Natural killer cell (primary cell): ENCODE data around the gene RAB27A. TPM values are rescaled to one million over a fixed set of nuclear protein-coding genes. Genes with fewer than 3 reads are reported as not detected.

Experiments used
- ATAC-seq, 3 donors: fragments of 150-1000 bp in 2 of 3; fragments of 200-7000 bp in 1 of 3; cut with Tn5 transposase; 1 replicate in 1 of 3; 2 replicates in 2 of 3; pipeline ENCODE4 v1.10.0; 2021; ENCODE audit warnings: mild to moderate bottlenecking in 2 of 3, moderate library complexity in 2 of 3
- DNase-seq, 2 donors: peaks; one replicate each; pipeline versions ENCODE4 v3.0.0 to v3.0.0-alpha.2; 2013 to 2021; ENCODE audit warnings: mixed read lengths in 1 of 2
- H3K27ac ChIP-seq: one replicate; pipeline ENCODE4 v1.5.1; 2013; ENCODE audit warnings: mild to moderate bottlenecking, low read length
- H3K27me3 ChIP-seq: one replicate; pipeline ENCODE4 v1.6.1; 2013; ENCODE audit warnings: low read length; ENCODE audit not compliant: control insufficient read depth, insufficient read depth
- H3K36me3 ChIP-seq: one replicate; pipeline ENCODE4 v1.6.1; 2013; ENCODE audit warnings: low read length; ENCODE audit not compliant: control insufficient read depth, insufficient read depth
- H3K4me1 ChIP-seq: one replicate; pipeline ENCODE4 v1.6.1; 2013; ENCODE audit warnings: low read length; ENCODE audit not compliant: control insufficient read depth, insufficient read depth
- H3K4me3 ChIP-seq: one replicate; pipeline ENCODE4 v1.5.1; 2013; ENCODE audit warnings: low read length
- H3K9me3 ChIP-seq: one replicate; pipeline ENCODE4 v1.6.1; 2013; ENCODE audit warnings: low read length; ENCODE audit not compliant: control insufficient read depth, insufficient read depth
- H3K27ac Mint-ChIP-seq, 2 donors: one replicate each; pipeline ENCODE4 v1.8.0; 2022; ENCODE audit warnings: mild to moderate bottlenecking in 2 of 2, mixed read lengths in 2 of 2, moderate library complexity in 1 of 2
- H3K27me3 Mint-ChIP-seq, 2 donors: one replicate each; pipeline ENCODE4 v1.8.0; 2022; ENCODE audit warnings: low read depth in 2 of 2, mixed read lengths in 2 of 2
- H3K36me3 Mint-ChIP-seq: one replicate; pipeline ENCODE4 v1.8.0; 2022; ENCODE audit warnings: mixed read lengths
- H3K4me1 Mint-ChIP-seq, 2 donors: one replicate each; pipeline ENCODE4 v1.8.0; 2022; ENCODE audit warnings: mixed read lengths in 2 of 2
- H3K4me3 Mint-ChIP-seq: one replicate; pipeline ENCODE4 v1.8.0; 2022; ENCODE audit warnings: mild to moderate bottlenecking, moderate library complexity, mixed read lengths
- H3K9me3 Mint-ChIP-seq, 2 donors: one replicate each; pipeline ENCODE4 v1.8.0; 2022; ENCODE audit warnings: mixed read lengths in 2 of 2
- WGBS: methylation state at CpG from one replicate; pipeline ENCODE4 v1.1.7; 2013; ENCODE audit warnings: missing lambda C conversion rate; ENCODE audit not compliant: insufficient coverage; 5-methylcytosine and 5-hydroxymethylcytosine counted together
- intact Hi-C: fragments of 100-400 bp; cut with micrococcal nuclease; formaldehyde crosslinking; loops from one replicate; pipeline ENCODE4 v1.14.2; 2022
- total RNA-seq, 4 donors: library from RNA; stranded (reverse); fragments of 120-200 nt in 1 of 4; gene quantifications; one replicate each; pipeline versions ENCODE4 v1.2.3 to v1.2.4, GENCODE V29; 2013 to 2022
- TF ChIP-seq, protein P1 (sequence below): fragments of 200-600 bp; IDR thresholded peaks from one replicate; pipeline ENCODE4 v1.8.0; 2022; ENCODE audit warnings: antibody characterized with exemption

Gene RAB27A
- total RNA-seq, 3 donors from 2014 or later (not counting 1 experiment from before 2014, with no cell fraction given), result 90.0 to 111 (median 98.1) TPM

DNA sequence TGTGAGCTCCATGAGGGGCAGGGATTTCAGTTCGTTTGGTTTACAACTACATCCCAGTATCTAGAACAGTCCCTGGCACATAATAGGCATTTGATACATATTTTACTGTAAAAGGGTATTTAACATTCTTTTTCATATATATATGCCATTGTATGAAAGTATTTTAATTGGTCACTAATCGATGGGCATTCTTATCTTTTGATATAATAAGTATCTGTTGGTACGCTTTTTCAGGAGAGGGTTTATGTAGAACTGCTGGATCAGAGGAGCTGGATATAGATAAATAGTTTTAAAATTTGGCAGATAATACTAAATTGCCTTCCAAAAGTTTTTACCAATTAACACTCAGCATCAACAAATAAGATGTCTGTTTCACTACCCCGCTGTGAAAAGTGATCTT lies 91.9 kb downstream of the RAB27A start:
- peaks cover 0 to under 1% of the 10 kb centered on the region in 2 donors for H3K4me1 Mint-ChIP-seq
- H3K27me3 Mint-ChIP-seq, result no peaks in the 10 kb centered on the region
- no peaks in the 10 kb centered on the region for H3K36me3 Mint-ChIP-seq
- Histone ChIP-seq H3K36me3 (no peaks in the 10 kb centered on the region), H3K4me3 (peak overlapping the region; percentile 82), H3K27me3 (no peaks in the 10 kb centered on the region), H3K4me1 (peaks cover 3% of the 10 kb centered on the region), H3K27ac (peak overlapping the region; percentile 90), H3K9me3 (no peaks in the 10 kb centered on the region)
- intact Hi-C loops, result loop anchor here (1.0 to 2.0 kb wide), 4 partner anchors 20 to 211 kb away; partner anchors contain the start of genes CCPG1 and PIERCE2
- H3K4me3 Mint-ChIP-seq, result no peak overlapping the region
- TF ChIP-seq, protein P1, sequence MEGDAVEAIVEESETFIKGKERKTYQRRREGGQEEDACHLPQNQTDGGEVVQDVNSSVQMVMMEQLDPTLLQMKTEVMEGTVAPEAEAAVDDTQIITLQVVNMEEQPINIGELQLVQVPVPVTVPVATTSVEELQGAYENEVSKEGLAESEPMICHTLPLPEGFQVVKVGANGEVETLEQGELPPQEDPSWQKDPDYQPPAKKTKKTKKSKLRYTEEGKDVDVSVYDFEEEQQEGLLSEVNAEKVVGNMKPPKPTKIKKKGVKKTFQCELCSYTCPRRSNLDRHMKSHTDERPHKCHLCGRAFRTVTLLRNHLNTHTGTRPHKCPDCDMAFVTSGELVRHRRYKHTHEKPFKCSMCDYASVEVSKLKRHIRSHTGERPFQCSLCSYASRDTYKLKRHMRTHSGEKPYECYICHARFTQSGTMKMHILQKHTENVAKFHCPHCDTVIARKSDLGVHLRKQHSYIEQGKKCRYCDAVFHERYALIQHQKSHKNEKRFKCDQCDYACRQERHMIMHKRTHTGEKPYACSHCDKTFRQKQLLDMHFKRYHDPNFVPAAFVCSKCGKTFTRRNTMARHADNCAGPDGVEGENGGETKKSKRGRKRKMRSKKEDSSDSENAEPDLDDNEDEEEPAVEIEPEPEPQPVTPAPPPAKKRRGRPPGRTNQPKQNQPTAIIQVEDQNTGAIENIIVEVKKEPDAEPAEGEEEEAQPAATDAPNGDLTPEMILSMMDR, result no peak
- ATAC-seq (no peak), DNase-seq (no peak)
- H3K27ac Mint-ChIP-seq, result no peak overlapping the region
- WGBS, result no CpG with 5 or more reads among the region's 4 CpGs
- no peaks in the 10 kb centered on the region for H3K9me3 Mint-ChIP-seq

- Histone ChIP-seq H3K27me3 (no peaks in the 10 kb centered on the region), H3K4me3 (peak overlapping the region; percentile 82), H3K9me3 (no peaks in the 10 kb centered on the region), H3K27ac (peak overlapping the region; percentile 90), H3K36me3 (peaks cover 1% of the 10 kb centered on the region), H3K4me1 (peaks cover 3% of the 10 kb centered on the region)
- no peak overlapping the region for H3K27ac Mint-ChIP-seq
- no peak overlapping the region for H3K4me3 Mint-ChIP-seq
- no peak for DNase-seq
- WGBS, result 0% methylated on average over 7 of the region's 10 CpGs
- H3K27me3 Mint-ChIP-seq, result no peaks in the 10 kb centered on the region
- intact Hi-C loops, result loop anchor here (1.0 to 2.0 kb wide), 4 partner anchors 20 to 211 kb away; partner anchors contain the start of genes CCPG1 and PIERCE2
- H3K9me3 Mint-ChIP-seq, result no peaks in the 10 kb centered on the region
- H3K36me3 Mint-ChIP-seq, result no peaks in the 10 kb centered on the region
- no peak for ATAC-seq
- H3K4me1 Mint-ChIP-seq, result peaks cover 0 to 4% of the 10 kb centered on the region in 2 donors
- TF ChIP-seq, protein P1, result no peak
These were observed 92.3 kb downstream of the RAB27A start for GRCh38 chr15:55197362-55197705.

DNA sequence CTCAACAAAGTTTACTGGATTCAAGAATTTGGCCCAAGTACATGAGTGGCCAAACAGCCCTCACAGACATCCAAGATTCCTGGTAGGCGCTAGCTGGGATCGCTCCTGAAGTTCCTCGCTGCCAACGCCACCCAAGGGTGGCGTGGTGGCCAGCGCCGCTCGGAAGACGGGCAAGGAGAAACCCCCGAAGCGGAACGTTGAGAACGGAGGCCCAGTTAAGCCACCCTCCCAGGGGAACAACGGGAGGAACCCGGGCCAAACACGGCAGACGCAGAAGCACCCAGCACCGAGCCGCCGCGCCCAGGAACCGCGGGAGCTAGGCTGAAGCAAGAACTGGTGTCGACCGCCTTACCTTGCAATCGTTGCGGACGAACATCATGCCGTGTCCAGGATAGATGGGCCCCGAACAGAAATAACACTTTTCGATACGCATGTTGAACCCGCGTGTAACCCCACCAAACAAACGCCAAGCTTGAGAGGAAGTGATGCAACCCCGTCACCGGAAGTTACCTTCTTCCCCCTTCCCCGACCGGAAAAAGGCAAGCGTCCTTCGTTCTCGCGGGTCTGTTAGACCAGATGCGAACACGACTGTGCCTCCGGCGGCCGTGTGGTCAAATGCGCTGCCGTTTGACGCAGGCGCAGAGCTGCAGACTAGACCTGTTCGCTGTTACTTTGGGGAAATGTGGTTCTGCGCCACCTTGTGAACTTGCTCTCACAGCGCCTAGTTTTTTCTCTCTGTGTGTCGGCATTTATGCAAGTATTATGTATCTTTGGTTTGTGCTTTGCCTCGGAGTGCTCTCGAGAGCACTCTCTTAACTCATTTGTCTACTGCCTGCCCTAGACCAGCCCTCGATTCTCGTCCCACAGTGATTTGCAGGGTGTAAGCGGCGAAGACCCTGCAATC lies 92.9 kb downstream of the RAB27A start, which contains the start of gene RSL24D1:
Gene RSL24D1 (minus strand): TSS at position 484 of the 904 bp plus-strand sequence. CDS start 51 bp downstream, at position 433.
- H3K36me3 ChIP-seq, result peaks cover 7% of the 10 kb centered on the region
- DNase-seq (peak; percentile 89 to 99), ATAC-seq (peak; percentile 94 to 99 (median 97))
- H3K9me3 ChIP-seq, result no peaks in the 10 kb centered on the region
- Mint-ChIP-seq H3K36me3 (no peaks in the 10 kb centered on the region), H3K4me3 (no peak within 1 kb of the TSS), H3K4me1 (peaks cover 0 to 9% of the 10 kb centered on the region in 2 donors), H3K9me3 (no peaks in the 10 kb centered on the region), H3K27ac (no peak within 1 kb of the TSS), H3K27me3 (no peaks in the 10 kb centered on the region)
- H3K27me3 ChIP-seq, result no peaks in the 10 kb centered on the region
- H3K27ac ChIP-seq, result peak within 1 kb of the TSS; percentile 90
- under 1% methylated on average over 62 of the region's 62 CpGs for WGBS
- H3K4me1 ChIP-seq, result peaks cover 3% of the 10 kb centered on the region
- H3K4me3 ChIP-seq, result peak within 1 kb of the TSS; percentile 82
- intact Hi-C loops, result loop anchor here (1.0 to 2.0 kb wide), 4 partner anchors 21 to 212 kb away; partner anchors contain the start of genes CCPG1 and PIERCE2
- TF ChIP-seq, protein P1, result peak; percentile 27
